Stimulated activated CD8-positive, alpha-beta memory T cell treated with anti-CD3 and anti-CD28 coated beads, Interleukin-7, amount 100 ng/mL, for 1 hour (primary cell): Measurements from ENCODE around the gene ASRGL1.
"Not testable (repeated sequence)": the region's sequence is repeated elsewhere in the genome, so short reads cannot be mapped to it uniquely, and the experiment has no call there.

Source experiments
- DNase-seq, 2 donors: peaks; one replicate each; pipeline ENCODE4 v3.0.0-alpha.2; 2020; ENCODE audit warnings: low read depth in 2 of 2

ASRGL1 gene

DNA sequence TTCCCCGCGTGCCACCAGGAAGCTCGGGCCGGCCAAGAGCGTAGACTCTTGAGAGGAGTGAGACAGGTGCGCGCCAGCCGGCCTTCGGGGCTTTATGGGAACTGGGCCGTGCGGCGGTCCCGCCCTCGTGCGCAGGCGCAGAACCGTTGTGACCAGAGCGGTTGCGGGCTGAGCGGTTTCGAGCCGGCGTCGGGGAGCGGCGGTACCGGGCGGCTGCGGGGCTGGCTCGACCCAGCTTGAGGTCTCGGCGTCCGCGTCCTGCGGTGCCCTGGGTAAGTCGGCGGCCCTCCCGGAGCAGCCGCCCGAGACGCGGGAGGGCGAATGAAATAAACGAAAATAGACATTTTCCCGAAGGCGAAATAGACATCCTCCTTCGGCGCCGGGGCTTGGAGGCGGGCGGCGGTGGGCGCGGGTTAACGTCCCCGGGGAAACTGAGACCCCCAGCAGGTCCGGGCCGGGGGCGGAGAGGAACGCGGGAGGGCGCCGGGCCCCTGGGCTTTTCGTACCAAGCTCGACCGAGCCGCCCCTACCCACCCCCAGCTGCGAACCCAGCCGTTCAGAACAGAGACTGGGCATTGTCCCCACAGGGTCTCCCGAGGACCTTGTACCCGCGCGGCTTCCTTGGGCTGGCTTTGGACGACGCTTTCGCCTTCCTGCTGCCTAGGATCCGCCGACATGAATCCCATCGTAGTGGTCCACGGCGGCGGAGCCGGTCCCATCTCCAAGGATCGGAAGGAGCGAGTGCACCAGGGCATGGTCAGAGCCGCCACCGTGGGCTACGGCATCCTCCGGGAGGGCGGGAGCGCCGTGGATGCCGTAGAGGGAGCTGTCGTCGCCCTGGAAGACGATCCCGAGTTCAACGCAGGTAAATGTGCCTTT is at the start of gene ASRGL1:
Gene ASRGL1 (plus strand): TSS at position 146 of the 879 bp plus-strand sequence. CDS start 530 bp downstream, at position 676.
- peak; percentile 46 to 49 for DNase-seq

- DNase-seq, result no peak
Measured at GRCh38 chr11:62295504-62295903, 41.7 kb upstream of the ASRGL1 start.

DNA sequence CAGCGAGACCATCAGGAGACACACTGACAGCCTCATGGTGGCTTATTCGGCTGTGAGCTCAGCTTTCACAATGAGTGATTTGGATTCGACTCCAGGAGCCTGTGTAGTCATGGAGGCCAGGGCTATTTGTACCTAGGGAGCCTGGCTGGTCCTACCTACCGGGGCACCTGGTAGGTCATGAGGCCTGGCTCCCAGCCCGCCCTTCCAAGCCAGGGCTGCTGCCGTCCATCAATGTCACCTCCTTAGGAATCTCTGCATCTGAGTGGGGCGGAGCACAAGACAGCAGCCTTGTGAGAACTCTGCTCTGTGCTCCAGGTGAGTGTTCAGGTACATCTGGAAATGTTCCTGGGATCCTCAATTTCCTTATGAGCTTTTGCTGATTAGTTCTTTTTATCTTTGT is 38.3 kb upstream of the ASRGL1 start, which contains the start of gene SCGB1D4:
Gene SCGB1D4 (minus strand): TSS at position 101 of the 400 bp plus-strand sequence. CDS start 65 bp downstream, at position 36.
- no peak for DNase-seq

DNA sequence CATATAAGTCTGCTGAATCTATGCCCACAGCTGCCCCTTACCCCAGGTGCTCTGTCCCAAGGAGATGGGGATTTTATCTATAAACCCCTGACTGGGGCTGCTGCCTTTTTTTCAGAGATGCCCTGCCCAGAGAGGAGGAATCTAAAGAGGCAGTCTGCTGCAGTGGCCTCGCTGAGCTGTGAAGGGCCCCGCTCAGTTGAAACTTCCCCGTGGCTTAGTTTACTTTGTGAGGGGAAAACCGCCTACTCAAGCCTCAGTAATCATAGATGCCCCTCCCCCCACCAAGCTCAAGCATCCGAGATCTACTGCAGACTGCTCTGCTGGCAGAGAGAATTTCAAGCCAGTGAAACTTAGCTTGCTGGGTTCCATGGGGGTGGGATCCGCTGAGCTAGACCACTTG is 31.0 kb upstream of the ASRGL1 start:
- DNase-seq, result no peak

DNA sequence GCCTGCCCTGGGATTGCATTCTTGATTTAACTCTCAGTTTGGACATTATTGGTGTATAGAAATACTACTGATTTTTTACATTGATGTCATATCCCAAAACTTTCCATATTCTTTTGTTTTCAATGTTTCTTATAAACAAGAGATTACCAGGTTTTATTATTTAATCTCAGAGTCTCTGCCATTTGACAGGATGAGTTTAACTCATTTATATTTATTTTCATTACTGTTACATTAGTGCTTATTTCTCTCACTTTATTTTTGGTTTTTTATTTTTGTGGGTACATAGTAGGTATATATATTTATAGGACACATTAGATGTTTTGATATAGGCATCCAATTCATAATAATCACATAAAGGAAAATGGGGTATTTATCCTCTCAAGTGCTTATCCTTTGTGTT is 29.3 kb upstream of the ASRGL1 start:
- DNase-seq, result no peak

DNA sequence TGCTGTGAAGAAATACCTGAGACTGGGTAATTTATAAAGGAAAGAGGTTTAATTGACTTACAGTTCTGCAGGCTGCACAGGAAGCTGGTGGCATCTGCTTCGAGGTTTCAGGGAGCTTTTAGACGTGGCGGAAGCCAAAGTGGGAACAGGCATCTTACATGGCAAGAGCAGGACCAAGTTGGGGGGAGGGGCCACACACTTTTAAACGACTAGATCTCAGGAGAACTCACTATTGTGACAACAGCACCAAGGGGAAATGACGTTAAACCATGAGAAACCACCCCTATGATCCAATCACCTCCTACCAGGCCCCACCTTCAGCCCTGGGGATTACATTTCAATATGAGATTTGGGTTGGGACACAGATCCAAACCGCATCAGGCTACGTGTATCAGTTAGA is 27.3 kb upstream of the ASRGL1 start:
- DNase-seq, result no peak

- DNase-seq, result no peak
Measured at GRCh38 chr11:62315431-62315830, 21.8 kb upstream of the ASRGL1 start.

- no peak for DNase-seq
Measured at GRCh38 chr11:62322524-62322923, 14.7 kb upstream of the ASRGL1 start.

GRCh38 chr11:62324731-62325556 is 12.3 kb upstream of the ASRGL1 start:
- DNase-seq, result peak in 1 of 2 donors; percentile 33

DNA sequence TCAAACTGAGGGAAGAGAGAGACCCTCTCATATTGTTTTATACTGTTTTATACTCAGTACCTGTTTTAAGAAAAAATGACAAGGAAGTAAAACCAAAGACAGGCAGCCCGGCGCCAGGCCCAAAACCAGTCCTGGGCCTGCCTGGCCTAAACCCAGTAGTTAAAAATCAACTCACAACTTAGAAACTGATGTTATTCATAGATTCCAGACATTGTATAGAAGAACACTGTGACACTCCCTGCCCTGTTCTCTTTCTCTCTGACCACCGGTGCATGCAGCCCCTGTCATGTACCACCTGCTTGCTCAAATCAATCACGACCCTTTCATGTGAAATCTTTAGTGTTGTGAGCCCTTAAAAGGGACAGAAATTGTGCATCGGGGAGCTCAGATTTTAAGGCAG is 11.5 kb upstream of the ASRGL1 start:
- not testable (repeated sequence) for DNase-seq

DNA sequence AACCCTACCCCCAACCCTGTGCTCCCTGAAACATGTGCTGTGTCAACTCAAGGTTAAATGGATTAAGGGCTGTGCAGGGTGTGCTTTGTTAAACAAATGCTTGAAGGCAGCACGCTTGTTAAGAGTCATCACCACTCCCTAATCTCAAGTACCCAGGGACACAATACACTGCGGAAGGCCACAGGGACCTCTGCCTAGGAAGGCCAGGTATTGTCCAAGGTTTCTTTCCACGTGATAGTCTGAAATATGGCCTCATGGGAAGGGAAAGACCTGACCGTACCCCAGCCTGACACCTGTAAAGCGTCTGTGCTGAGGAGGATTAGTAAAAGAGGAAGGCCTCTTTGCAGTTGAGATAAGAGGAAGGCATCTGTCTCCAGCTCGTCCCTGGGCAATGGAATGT is 10.5 kb upstream of the ASRGL1 start:
- not testable (repeated sequence) for DNase-seq

DNA sequence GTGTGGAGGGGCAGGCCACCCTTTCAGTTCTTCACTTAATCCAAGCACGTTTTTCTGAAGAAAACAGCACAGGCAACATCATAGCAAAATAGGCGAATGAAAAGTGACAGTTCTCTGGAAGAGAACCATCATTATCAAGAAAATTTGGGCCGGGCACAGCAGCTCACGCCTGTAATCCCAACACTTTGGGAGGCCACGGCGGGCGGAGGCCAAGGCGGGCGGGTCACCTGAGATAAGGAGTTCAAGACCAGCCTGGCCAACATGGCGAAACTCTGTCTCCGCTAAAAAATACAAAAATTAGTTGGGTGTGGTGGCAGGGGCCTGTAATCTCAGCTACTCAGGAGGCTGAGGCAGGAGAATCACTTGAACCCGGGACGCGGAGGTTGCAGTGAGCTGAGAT is 9.7 kb upstream of the ASRGL1 start:
- not testable (repeated sequence) for DNase-seq

- DNase-seq, result not testable (repeated sequence)
Measured at GRCh38 chr11:62331264-62331663, 6.0 kb upstream of the ASRGL1 start.

DNA sequence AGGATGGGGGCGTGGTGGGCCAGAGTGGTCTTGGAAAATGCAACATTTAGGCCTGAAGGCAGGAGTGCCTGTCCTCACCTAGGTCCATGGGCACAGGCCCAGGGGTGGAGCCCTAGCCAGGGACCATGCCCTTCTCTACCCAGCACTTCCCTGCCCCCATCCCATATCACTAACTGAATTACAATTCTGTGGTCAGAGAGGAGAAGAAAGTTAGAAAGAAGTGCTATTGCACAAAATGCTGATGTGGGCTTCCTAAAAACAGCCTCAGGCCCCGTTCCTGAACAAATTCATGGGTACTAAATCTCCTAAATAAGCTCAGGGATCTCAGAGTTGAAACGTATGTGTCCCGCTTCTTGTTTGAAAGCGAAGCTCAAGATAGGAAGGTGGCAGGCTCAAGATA is 3.5 kb upstream of the ASRGL1 start:
- no peak for DNase-seq

GRCh38 chr11:62336949-62337302 is 322 bp upstream of the ASRGL1 start:
- not testable (repeated sequence) for DNase-seq

DNA sequence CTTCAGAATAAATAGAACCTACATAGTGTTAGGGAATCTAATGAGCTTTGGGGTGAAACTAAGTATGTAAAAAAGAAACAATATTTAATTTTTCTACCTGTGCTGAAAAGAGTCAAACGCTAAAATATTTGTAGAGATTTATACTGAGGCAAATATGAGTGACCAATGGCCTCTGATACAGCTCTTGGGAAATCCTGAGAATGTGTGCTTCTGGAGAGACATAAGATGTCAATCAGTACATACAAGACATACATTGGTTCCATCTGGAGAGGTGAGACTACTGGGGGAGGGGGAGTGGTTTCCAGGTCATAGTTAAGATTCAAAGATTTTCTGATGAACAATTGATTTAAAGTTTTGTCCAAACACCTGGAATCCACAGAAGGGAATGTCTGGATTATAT is 970 bp downstream of the ASRGL1 start:
- no peak for DNase-seq

- peak; percentile 14 to 28 for DNase-seq
Measured at GRCh38 chr11:62340269-62340901, 3.1 kb downstream of the ASRGL1 start.

- no peak for DNase-seq
Measured at GRCh38 chr11:62341588-62341987, 4.3 kb downstream of the ASRGL1 start.

GRCh38 chr11:62343646-62344190 is 6.5 kb downstream of the ASRGL1 start:
- DNase-seq, result not testable (repeated sequence)

DNA sequence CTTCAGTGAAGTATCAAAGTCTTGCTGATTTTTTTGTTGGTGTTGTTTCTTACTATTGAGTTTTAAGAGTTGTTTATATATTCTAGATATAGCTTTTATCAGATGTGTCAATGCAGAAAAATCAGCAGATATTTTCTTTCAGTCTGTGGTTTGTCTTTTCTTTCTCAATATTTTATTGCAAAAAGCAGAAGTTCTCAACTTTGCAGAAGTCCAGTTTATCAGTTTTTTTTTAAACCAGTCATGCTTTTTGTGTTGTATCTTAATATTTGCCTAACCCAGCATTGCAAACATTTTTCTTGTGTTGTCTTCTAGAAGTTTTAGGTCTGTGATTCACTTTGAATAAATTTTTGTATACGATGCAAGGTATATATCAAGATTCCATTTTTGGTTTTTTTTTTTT is 7.0 kb downstream of the ASRGL1 start:
- DNase-seq, result no peak

GRCh38 chr11:62345861-62346260 is 8.6 kb downstream of the ASRGL1 start:
- DNase-seq, result no peak
